Neuron (in vitro differentiated cells): ENCODE data around the gene PRPF6.

Source experiments
- H2AFZ ChIP-seq: one replicate; pipeline ENCODE4 v1.6.1; 2013; ENCODE audit warnings: low read depth, mild to moderate bottlenecking, inconsistent platforms, low read length, moderate library complexity
- H3K27me3 ChIP-seq: one replicate; pipeline ENCODE4 v1.6.1; 2013; ENCODE audit warnings: low read length; ENCODE audit not compliant: insufficient read depth
- H3K36me3 ChIP-seq: one replicate; pipeline ENCODE4 v1.6.1; 2013; ENCODE audit warnings: low read length; ENCODE audit not compliant: insufficient read depth
- H3K4me1 ChIP-seq: one replicate; pipeline ENCODE4 v1.6.1; 2013; ENCODE audit warnings: low read length; ENCODE audit not compliant: insufficient read depth
- H3K4me3 ChIP-seq: 2 replicates; pipeline ENCODE4 v1.5.1; 2013; ENCODE audit warnings: mild to moderate bottlenecking, low read length, moderate library complexity
- H3K9me3 ChIP-seq: one replicate; pipeline ENCODE4 v1.6.1; 2013; ENCODE audit warnings: low read length

The PRPF6 gene

GRCh38 chr20:64027981-64028685, 47.2 kb downstream of the PRPF6 start:
- Histone ChIP-seq H3K4me1 (no peaks in the 10 kb centered on the region), H2AFZ (no peak overlapping the region), H3K4me3 (no peak overlapping the region), H3K36me3 (peaks cover 86% of the 10 kb centered on the region), H3K9me3 (no peaks in the 10 kb centered on the region), H3K27me3 (no peaks in the 10 kb centered on the region)

GRCh38 chr20:64029293-64030117, 48.6 kb downstream of the PRPF6 start:
- no peak overlapping the region for H2AFZ ChIP-seq
- H3K9me3 ChIP-seq: no peaks in the 10 kb centered on the region
- H3K36me3 ChIP-seq: peaks cover 84% of the 10 kb centered on the region
- no peak overlapping the region for H3K4me3 ChIP-seq
- no peaks in the 10 kb centered on the region for H3K27me3 ChIP-seq
- no peaks in the 10 kb centered on the region for H3K4me1 ChIP-seq

- H3K9me3 ChIP-seq: no peaks in the 10 kb centered on the region
- peaks cover 80% of the 10 kb centered on the region for H3K36me3 ChIP-seq
Measured at GRCh38 chr20:64030371-64031134, 49.6 kb downstream of the PRPF6 start.

GRCh38 chr20:64031822-64032314, 50.9 kb downstream of the PRPF6 start:
- Histone ChIP-seq H3K4me3 (no peak overlapping the region), H3K27me3 (no peaks in the 10 kb centered on the region), H3K4me1 (peaks cover 7% of the 10 kb centered on the region), H3K9me3 (no peaks in the 10 kb centered on the region), H2AFZ (no peak overlapping the region), H3K36me3 (peaks cover 69% of the 10 kb centered on the region)

More at GRCh38 chr20:64030371-64031134, 49.6 kb downstream of the PRPF6 start:
- Histone ChIP-seq H3K4me3 (no peak overlapping the region), H3K4me1 (no peaks in the 10 kb centered on the region), H3K27me3 (no peaks in the 10 kb centered on the region), H2AFZ (no peak overlapping the region)

GRCh38 chr20:64032706-64033624, 52.0 kb downstream of the PRPF6 start:
- peaks cover 7% of the 10 kb centered on the region for H3K4me1 ChIP-seq
- H3K36me3 ChIP-seq: peaks cover 58% of the 10 kb centered on the region
- no peak overlapping the region for H3K4me3 ChIP-seq
- H2AFZ ChIP-seq: no peak overlapping the region
- no peaks in the 10 kb centered on the region for H3K9me3 ChIP-seq
- peaks cover 5% of the 10 kb centered on the region for H3K27me3 ChIP-seq

- Histone ChIP-seq H3K4me3 (no peak overlapping the region), H3K9me3 (no peaks in the 10 kb centered on the region), H3K27me3 (peaks cover 9% of the 10 kb centered on the region), H3K4me1 (peaks cover 7% of the 10 kb centered on the region), H3K36me3 (peaks cover 51% of the 10 kb centered on the region), H2AFZ (no peak overlapping the region)
Measured at GRCh38 chr20:64033981-64034493, 53.1 kb downstream of the PRPF6 start.

GRCh38 chr20:64035066-64035932, 54.4 kb downstream of the PRPF6 start:
- no peak overlapping the region for H3K4me3 ChIP-seq
- peaks cover 16% of the 10 kb centered on the region for H3K4me1 ChIP-seq
- peaks cover 39% of the 10 kb centered on the region for H3K36me3 ChIP-seq
- peaks cover 20% of the 10 kb centered on the region for H3K27me3 ChIP-seq
- no peaks in the 10 kb centered on the region for H3K9me3 ChIP-seq
- no peak overlapping the region for H2AFZ ChIP-seq

- peaks cover 27% of the 10 kb centered on the region for H3K27me3 ChIP-seq
- H3K4me3 ChIP-seq: no peak within 1 kb of the TSS
- no peak within 1 kb of the TSS for H2AFZ ChIP-seq
Measured at GRCh38 chr20:64035933-64036345, 55.0 kb downstream of the PRPF6 start, which contains the start of gene C20orf204. Gene C20orf204, plus strand, starts transcription at chr20:64036182. Its CDS starts 142 bp downstream, at chr20:64036324.

GRCh38 chr20:64036346-64037198, 55.6 kb downstream of the PRPF6 start:
- no peak overlapping the region for H3K4me3 ChIP-seq
- H3K36me3 ChIP-seq: peaks cover 33% of the 10 kb centered on the region
- H3K27me3 ChIP-seq: peaks cover 33% of the 10 kb centered on the region
- no peak overlapping the region for H2AFZ ChIP-seq
- H3K4me1 ChIP-seq: peaks cover 16% of the 10 kb centered on the region
- no peaks in the 10 kb centered on the region for H3K9me3 ChIP-seq

More at GRCh38 chr20:64035933-64036345, 55.0 kb downstream of the PRPF6 start, which contains the start of gene C20orf204:
- H3K9me3 ChIP-seq: no peaks in the 10 kb centered on the region
- H3K36me3 ChIP-seq: peaks cover 33% of the 10 kb centered on the region
- peaks cover 16% of the 10 kb centered on the region for H3K4me1 ChIP-seq

GRCh38 chr20:64037199-64037497, 56.2 kb downstream of the PRPF6 start:
- no peak overlapping the region for H3K4me3 ChIP-seq
- H3K9me3 ChIP-seq: no peaks in the 10 kb centered on the region
- peaks cover 16% of the 10 kb centered on the region for H3K4me1 ChIP-seq
- peaks cover 39% of the 10 kb centered on the region for H3K27me3 ChIP-seq
- peaks cover 27% of the 10 kb centered on the region for H3K36me3 ChIP-seq
- no peak overlapping the region for H2AFZ ChIP-seq
